Loucy (cell line): Measurements from ENCODE around the gene CDKL1.

Experiments used
- H2AFZ ChIP-seq: fragments of 200-600 bp; sonication (generic); 2 replicates; pipeline ENCODE4 v1.6.0; 2016; ENCODE audit warnings: antibody characterized with exemption, mild to moderate bottlenecking, low read length, moderate library complexity
- H3F3A ChIP-seq: fragments of 200-600 bp; 2 replicates; pipeline ENCODE4 v1.6.0; 2016; ENCODE audit warnings: antibody characterized with exemption, low read depth, mild to moderate bottlenecking
- H3K27me3 ChIP-seq: fragments of 200-600 bp; sonication (generic); 2 replicates; pipeline ENCODE4 v1.6.1; 2014; ENCODE audit warnings: low read length, mild to moderate bottlenecking; ENCODE audit not compliant: insufficient read depth, poor library complexity, severe bottlenecking
- H3K36me3 ChIP-seq: fragments of 200-600 bp; sonication (generic); 2 replicates; pipeline ENCODE4 v1.6.1; 2016; ENCODE audit warnings: low read length; ENCODE audit not compliant: insufficient read depth
- H3K4me1 ChIP-seq: fragments of 200-600 bp; sonication (generic); 2 replicates; pipeline ENCODE4 v1.5.1; 2014; ENCODE audit warnings: low read length, mild to moderate bottlenecking; ENCODE audit not compliant: insufficient read depth, poor library complexity, severe bottlenecking
- H3K4me2 ChIP-seq: fragments of 200-600 bp; sonication (generic); 2 replicates; pipeline ENCODE4 v1.6.0; 2014; ENCODE audit warnings: antibody characterized with exemption, low read length, low read depth, mild to moderate bottlenecking; ENCODE audit not compliant: poor library complexity, severe bottlenecking
- H3K4me3 ChIP-seq: fragments of 200-600 bp; sonication (generic); 2 replicates; pipeline ENCODE4 v1.5.1; 2014; ENCODE audit warnings: low read length, mild to moderate bottlenecking, mixed read lengths; ENCODE audit not compliant: poor library complexity, severe bottlenecking
- H3K79me2 ChIP-seq: fragments of 200-600 bp; sonication (generic); 2 replicates; pipeline ENCODE4 v1.6.1; 2014; ENCODE audit warnings: low read length; ENCODE audit not compliant: insufficient read depth
- H3K9ac ChIP-seq: fragments of 200-600 bp; sonication (generic); 2 replicates; pipeline ENCODE4 v1.6.0; 2014; ENCODE audit warnings: mild to moderate bottlenecking, low read depth, low read length, moderate library complexity; ENCODE audit not compliant: poor library complexity, severe bottlenecking
- H3K9me2 ChIP-seq: fragments of 200-600 bp; sonication (generic); replicated peaks from 2 replicates; pipeline ENCODE4 v1.6.1; 2016; ENCODE audit warnings: low read depth, low read length, mixed read lengths
- H3K9me3 ChIP-seq: fragments of 200-600 bp; sonication (generic); 2 replicates; pipeline ENCODE4 v1.6.1; 2014; ENCODE audit warnings: mild to moderate bottlenecking, antibody characterized with exemption, low read length, low read depth; ENCODE audit not compliant: insufficient read depth
- H4K20me1 ChIP-seq: fragments of 200-600 bp; sonication (generic); 2 replicates; pipeline ENCODE4 v1.6.0; 2014; ENCODE audit warnings: antibody characterized with exemption, low read length, mild to moderate bottlenecking; ENCODE audit not compliant: insufficient read depth, poor library complexity, severe bottlenecking
- EZH2phosphoT487 ChIP-seq: fragments of 200-600 bp; IDR thresholded peaks from 2 replicates; pipeline ENCODE4 v1.6.1; 2018; ENCODE audit warnings: antibody characterized with exemption, mild to moderate bottlenecking, moderate library complexity, borderline replicate concordance
- TF ChIP-seq, protein P1 (sequence below): fragments of 200-600 bp; sonication (generic); conservative IDR thresholded peaks from 2 replicates; pipeline ENCODE4 v1.5.1; 2014; ENCODE audit warnings: mild to moderate bottlenecking, antibody characterized with exemption, low read length

The CDKL1 gene

DNA sequence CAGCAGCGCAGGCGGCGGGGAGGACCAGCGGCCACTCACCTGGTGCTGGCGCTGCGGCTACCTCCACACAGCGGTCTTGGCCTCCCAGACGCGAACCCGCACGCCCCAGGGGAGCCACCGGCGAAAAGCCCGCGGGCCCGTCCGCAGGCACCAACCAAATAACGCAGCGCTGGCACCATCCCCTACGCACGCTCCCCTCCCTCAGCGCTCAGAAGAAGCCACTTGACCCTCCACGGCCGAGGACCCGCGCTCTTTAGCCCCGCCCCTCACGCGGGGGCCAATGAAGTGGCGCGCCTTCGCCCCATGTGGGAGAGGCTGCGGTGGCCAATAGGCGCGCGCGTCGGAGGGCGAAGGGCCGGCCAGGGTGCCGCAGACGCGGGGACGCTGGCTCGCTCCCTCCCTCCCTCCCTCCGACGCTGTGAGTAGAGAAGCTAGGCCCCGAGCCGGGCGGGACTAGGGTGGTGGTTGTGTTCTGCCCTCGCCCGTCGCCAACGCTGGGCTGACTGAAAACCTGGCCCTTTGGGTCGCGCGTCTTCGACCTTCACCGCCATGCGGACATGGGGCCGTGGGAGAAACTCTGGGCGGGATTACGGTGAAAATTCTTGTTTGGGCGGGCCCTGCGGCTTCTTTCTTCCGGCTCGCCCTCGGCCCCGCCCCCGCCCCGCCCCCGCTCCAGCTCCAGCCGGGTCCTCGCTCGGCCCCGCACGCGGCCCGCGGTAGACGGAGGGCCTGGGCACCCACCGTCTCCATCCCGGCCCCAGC, 84.5 kb downstream of the CDKL1 start, which contains the start of the genes DMAC2L and L2HGDH:
Gene DMAC2L, plus strand, starts transcription at position 353 of the 762 bp plus-strand sequence. CDS start 9,164 bp downstream, outside the sequence.
Gene L2HGDH, minus strand, starts transcription at position 258 of the 762 bp plus-strand sequence. Its CDS starts 79 bp downstream, at position 179.
- no peaks in the 10 kb centered on the region for H3K27me3 ChIP-seq
- no peaks in the 10 kb centered on the region for H3K9me2 ChIP-seq
- H4K20me1 ChIP-seq = peaks cover 3% of the 10 kb centered on the region
- peaks cover 8% of the 10 kb centered on the region; the same call in 1 of the 2 replicates for H3K9me3 ChIP-seq
- H3K36me3 ChIP-seq = no peaks in the 10 kb centered on the region
- peak within 1 kb of the TSS; percentile 79 for H3K9ac ChIP-seq
- H3K79me2 ChIP-seq = peaks cover 49% of the 10 kb centered on the region
- peak within 1 kb of the TSS; percentile 98 for H3K4me2 ChIP-seq
- peak within 1 kb of the TSS; percentile 94 for H3K4me3 ChIP-seq
- H2AFZ ChIP-seq = peak within 1 kb of the TSS; percentile 92
- H3K4me1 ChIP-seq = peaks cover 36% of the 10 kb centered on the region
- H3F3A ChIP-seq = no peaks in the 10 kb centered on the region
- no peak for TF ChIP-seq EZH2phosphoT487
- TF ChIP-seq, protein P1, sequence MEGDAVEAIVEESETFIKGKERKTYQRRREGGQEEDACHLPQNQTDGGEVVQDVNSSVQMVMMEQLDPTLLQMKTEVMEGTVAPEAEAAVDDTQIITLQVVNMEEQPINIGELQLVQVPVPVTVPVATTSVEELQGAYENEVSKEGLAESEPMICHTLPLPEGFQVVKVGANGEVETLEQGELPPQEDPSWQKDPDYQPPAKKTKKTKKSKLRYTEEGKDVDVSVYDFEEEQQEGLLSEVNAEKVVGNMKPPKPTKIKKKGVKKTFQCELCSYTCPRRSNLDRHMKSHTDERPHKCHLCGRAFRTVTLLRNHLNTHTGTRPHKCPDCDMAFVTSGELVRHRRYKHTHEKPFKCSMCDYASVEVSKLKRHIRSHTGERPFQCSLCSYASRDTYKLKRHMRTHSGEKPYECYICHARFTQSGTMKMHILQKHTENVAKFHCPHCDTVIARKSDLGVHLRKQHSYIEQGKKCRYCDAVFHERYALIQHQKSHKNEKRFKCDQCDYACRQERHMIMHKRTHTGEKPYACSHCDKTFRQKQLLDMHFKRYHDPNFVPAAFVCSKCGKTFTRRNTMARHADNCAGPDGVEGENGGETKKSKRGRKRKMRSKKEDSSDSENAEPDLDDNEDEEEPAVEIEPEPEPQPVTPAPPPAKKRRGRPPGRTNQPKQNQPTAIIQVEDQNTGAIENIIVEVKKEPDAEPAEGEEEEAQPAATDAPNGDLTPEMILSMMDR = no peak; the same call in 1 of the 2 replicates

DNA sequence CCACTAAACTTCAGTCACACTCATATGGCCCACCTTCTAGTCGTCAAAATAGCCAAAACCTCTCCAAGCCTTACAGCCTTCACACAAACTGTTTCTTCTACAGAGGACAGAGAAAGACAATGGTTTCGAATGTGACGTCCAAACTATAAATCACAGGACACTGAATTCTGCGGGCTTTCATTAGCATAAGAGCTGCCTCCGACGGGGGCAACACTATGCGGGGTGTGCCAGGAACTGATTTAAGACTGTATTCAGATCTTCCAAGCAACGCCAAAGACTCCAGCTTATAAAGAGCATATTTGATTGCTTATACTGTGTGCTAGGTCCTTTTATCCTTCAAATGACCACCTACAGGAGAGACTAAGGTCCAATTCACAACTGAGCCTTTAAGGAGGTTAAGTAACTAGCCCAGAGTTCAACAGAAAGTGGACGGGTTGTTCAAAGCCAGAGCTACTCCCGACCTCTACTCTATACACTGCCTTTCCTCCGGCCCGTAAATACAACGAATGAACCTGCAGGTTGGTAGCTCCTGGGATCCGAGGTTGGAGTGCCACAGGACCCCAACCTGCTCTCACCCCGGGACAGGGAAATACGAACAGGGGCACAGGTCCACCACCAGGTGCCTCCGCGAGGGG, 85.2 kb downstream of the CDKL1 start:
- Histone ChIP-seq H3K9me2 (no peaks in the 10 kb centered on the region), H3K9ac (peak overlapping the region; percentile 79), H3K4me1 (peaks cover 38% of the 10 kb centered on the region), H3K4me2 (peak overlapping the region; percentile 98), H3K27me3 (no peaks in the 10 kb centered on the region), H3F3A (no peaks in the 10 kb centered on the region), H3K4me3 (peak overlapping the region; percentile 94), H3K79me2 (peaks cover 56% of the 10 kb centered on the region), H2AFZ (peak overlapping the region; percentile 92), H3K9me3 (peaks cover 8% of the 10 kb centered on the region; the same call in 1 of the 2 replicates), H4K20me1 (peaks cover 3% of the 10 kb centered on the region), H3K36me3 (no peaks in the 10 kb centered on the region)
- TF ChIP-seq, protein P1 = peak; percentile 59
- TF ChIP-seq EZH2phosphoT487 = no peak

DNA sequence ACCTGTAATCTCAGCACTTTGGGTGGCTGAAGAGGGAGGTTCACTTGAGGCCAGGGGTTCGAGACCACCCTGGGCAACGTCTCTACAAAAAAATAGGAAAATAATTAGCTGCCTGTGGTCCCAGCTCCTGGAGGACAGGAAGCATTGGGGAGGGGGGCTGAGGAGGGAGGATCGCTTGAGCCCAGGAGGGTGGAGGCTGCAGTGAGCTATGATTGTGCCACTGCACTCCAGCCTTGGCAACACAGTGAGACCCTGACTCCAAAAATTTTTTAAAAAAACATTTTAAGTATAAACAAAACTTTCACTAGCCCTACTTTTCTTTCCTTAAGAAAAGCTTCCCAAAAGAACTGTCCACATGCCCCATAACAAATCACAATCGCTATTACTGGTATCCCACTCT, 86.2 kb downstream of the CDKL1 start:
- Histone ChIP-seq H3K4me2 (peak overlapping the region; percentile 98), H3K9me2 (no peaks in the 10 kb centered on the region), H3K4me3 (peak overlapping the region; percentile 94), H2AFZ (no peak overlapping the region), H3K4me1 (peaks cover 38% of the 10 kb centered on the region), H3K9ac (no peak overlapping the region), H3F3A (no peaks in the 10 kb centered on the region), H3K36me3 (no peaks in the 10 kb centered on the region), H3K9me3 (peaks cover 8% of the 10 kb centered on the region; the same call in 1 of the 2 replicates), H3K79me2 (peaks cover 57% of the 10 kb centered on the region), H3K27me3 (no peaks in the 10 kb centered on the region), H4K20me1 (peaks cover 3% of the 10 kb centered on the region)
- TF ChIP-seq, protein P1 = no peak
- TF ChIP-seq EZH2phosphoT487 = no peak
